Testis (tissue), 3 donors: ENCODE results near the gene RAP1GDS1. TPM values are rescaled to one million over a fixed set of nuclear protein-coding genes. Genes with fewer than 3 reads are reported as not detected.

Experiments used
- DNase-seq: peaks from one replicate; pipeline ENCODE4 v3.0.0-alpha.2; 2019
- H3K27ac ChIP-seq, 2 donors: fragments of 200-600 bp; sonication (generic); one replicate each; pipeline ENCODE4 v1.5.1; 2019
- H3K27me3 ChIP-seq: fragments of 200-600 bp; sonication (generic); one replicate; pipeline ENCODE4 v1.5.1; 2019
- H3K36me3 ChIP-seq: fragments of 200-600 bp; sonication (generic); one replicate; pipeline ENCODE4 v1.5.1; 2017; ENCODE audit warnings: low read depth; ENCODE audit errors: missing control alignments
- H3K4me1 ChIP-seq: fragments of 200-600 bp; sonication (generic); one replicate; pipeline ENCODE4 v1.5.1; 2019
- H3K4me3 ChIP-seq, 2 donors: fragments of 200-600 bp; sonication (generic); one replicate each; pipeline ENCODE4 v1.5.1; 2017 to 2019
- H3K9me3 ChIP-seq: fragments of 200-600 bp; sonication (generic); one replicate; pipeline ENCODE4 v1.5.1; 2017
- POLR2A ChIP-seq: fragments of 450-650 bp; IDR thresholded peaks from one replicate; pipeline ENCODE4 v1.6.1; 2017; ENCODE audit warnings: antibody characterized with exemption, mild to moderate bottlenecking, moderate library complexity
- WGBS, 2 donors: methylation state at CpG; one replicate each; pipeline ENCODE4 v1.1.5; 2018; 5-methylcytosine and 5-hydroxymethylcytosine counted together
- intact Hi-C: fragments of 100-400 bp; cut with DNase I; formaldehyde crosslinking; loops from one replicate; pipeline ENCODE4 v1.15.1; 2023; ENCODE audit warnings: low total_unique reads
- polyA plus RNA-seq: library from polyadenylated mRNA; stranded (reverse); fragments of 350-450 nt; fragmentation: Illumina TruSeq; extraction: RNeasy Lipid Tissue Mini Kit (QIAGEN cat#74804); gene quantifications from one replicate; pipeline ENCODE4 v1.2.3, GENCODE V29; 2014; ENCODE audit warnings: low read depth, low replicate concordance; ENCODE audit not compliant: insufficient read depth
- total RNA-seq, 2 donors: library from RNA; depleted of rRNA; stranded (reverse); fragments of >200 nt; gene quantifications; one replicate each; pipeline ENCODE4 v1.2.3, GENCODE V29; 2016
- TF ChIP-seq, protein P1 (sequence below), 3 experiments: fragments of 450-650 bp in 2 of 3; fragments of 200-600 bp in 1 of 3; sonication (generic) in 1 of 3; IDR thresholded peaks; one replicate each; pipeline ENCODE4 v1.5.1; 2016 to 2019; ENCODE audit warnings: antibody characterized with exemption in 3 of 3, mild to moderate bottlenecking in 2 of 3, moderate library complexity in 1 of 3

RAP1GDS1 gene
- total and polyA plus RNA-seq, 3 donors from 2014 or later, result 34.2 to 38.0 (median 37.2) TPM

DNA sequence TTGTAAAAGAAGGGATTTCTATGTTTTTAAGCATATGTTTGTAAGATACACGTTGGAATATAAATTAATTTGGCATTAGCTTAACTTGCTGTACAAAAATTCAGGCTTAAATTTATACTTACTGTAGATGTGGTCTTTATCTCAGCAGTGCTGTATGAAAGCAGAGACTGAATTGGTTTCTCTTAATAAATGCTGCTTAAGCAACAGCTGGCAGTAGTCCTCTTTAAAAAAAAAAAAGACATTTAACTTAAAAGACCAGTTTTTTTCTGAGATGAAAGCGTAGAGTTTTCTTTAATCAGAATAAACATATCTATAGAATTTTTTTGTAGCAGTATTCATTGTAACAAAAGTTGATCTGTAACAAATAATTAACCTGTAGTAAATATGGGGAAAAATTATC, 124.6 kb downstream of the RAP1GDS1 start:
- no peak for TF ChIP-seq POLR2A
- TF ChIP-seq, protein P1, sequence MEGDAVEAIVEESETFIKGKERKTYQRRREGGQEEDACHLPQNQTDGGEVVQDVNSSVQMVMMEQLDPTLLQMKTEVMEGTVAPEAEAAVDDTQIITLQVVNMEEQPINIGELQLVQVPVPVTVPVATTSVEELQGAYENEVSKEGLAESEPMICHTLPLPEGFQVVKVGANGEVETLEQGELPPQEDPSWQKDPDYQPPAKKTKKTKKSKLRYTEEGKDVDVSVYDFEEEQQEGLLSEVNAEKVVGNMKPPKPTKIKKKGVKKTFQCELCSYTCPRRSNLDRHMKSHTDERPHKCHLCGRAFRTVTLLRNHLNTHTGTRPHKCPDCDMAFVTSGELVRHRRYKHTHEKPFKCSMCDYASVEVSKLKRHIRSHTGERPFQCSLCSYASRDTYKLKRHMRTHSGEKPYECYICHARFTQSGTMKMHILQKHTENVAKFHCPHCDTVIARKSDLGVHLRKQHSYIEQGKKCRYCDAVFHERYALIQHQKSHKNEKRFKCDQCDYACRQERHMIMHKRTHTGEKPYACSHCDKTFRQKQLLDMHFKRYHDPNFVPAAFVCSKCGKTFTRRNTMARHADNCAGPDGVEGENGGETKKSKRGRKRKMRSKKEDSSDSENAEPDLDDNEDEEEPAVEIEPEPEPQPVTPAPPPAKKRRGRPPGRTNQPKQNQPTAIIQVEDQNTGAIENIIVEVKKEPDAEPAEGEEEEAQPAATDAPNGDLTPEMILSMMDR (IDR thresholded peaks at IDR 0.05), result no peak
- no peak for DNase-seq
- H3K27ac ChIP-seq, result no peak overlapping the region
- 67 to 74% methylated on average over 2 of the region's 2 CpGs for WGBS, 2 donors
- H3K4me3 ChIP-seq, result no peak overlapping the region
- no peaks in the 10 kb centered on the region for H3K27me3 ChIP-seq
- no peaks in the 10 kb centered on the region for H3K36me3 ChIP-seq
- intact Hi-C loops, result no loop called here
- no peaks in the 10 kb centered on the region for H3K9me3 ChIP-seq
- H3K4me1 ChIP-seq, result no peaks in the 10 kb centered on the region

DNA sequence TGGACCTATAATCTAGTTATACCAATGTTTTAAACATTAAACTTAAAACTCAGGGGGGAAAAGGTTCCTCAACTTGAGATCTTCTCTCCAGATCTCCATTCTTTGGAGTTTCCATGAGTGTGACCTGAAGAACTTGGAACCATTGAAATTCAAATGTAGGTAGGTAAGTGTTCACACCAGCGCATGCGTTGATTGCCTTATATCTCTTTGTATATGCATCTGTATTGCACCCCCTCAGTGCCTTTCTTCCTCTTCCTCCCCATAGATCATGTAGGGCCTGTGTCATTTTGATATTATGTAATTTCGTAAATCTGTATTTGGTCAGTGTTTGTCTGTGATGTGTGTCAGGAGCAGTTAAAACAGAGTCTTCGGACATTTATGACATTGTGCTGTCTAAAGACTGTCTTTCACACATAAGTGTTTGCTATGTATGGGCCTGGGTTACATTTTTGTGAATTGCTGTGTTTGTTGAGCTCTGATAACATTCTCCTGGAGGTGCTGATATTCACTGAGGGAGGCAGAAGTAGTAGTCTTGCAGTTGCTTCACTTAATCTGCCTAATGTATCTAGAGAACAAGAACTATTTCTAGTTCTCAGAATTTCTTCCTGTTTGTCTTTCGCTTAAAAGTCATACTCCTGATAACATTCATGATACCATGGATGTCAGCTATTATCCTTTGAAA, 126.3 kb downstream of the RAP1GDS1 start:
- WGBS, 2 donors, result 88 to 93% methylated on average over 5 of the region's 5 CpGs
- intact Hi-C loops, result no loop called here
- Histone ChIP-seq H3K36me3 (no peaks in the 10 kb centered on the region), H3K4me3 (no peak overlapping the region), H3K9me3 (no peaks in the 10 kb centered on the region), H3K4me1 (no peaks in the 10 kb centered on the region), H3K27ac (no peak overlapping the region), H3K27me3 (no peaks in the 10 kb centered on the region)
- TF ChIP-seq, protein P1 (IDR thresholded peaks at IDR 0.05), result no peak
- no peak for TF ChIP-seq POLR2A
- DNase-seq, result no peak

DNA sequence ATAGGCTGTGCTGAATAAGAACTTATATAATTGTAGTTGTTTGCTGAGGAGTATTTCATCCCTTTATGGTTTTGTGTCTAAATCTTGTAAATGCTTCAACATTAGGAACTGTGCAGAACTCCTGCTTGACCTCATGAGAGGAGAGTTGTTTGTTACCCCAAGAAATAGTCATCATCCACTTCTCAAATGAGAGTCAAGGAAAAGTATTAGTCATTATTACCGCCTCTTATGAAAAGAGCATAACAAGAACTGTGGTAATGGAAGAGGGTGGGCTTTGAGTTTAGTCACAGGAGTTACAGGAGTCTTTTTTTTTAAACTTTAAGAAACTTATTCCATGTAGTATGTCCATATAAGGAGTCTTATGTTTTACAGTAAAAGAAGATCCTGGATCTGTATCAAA, 132.9 kb downstream of the RAP1GDS1 start:
- intact Hi-C loops, result no loop called here
- WGBS, 2 donors, result 93 to 98% methylated on average over 1 of the region's 1 CpG
- no peak for DNase-seq
- no peaks in the 10 kb centered on the region for H3K27me3 ChIP-seq
- no peaks in the 10 kb centered on the region for H3K36me3 ChIP-seq
- TF ChIP-seq POLR2A, result no peak
- TF ChIP-seq, protein P1 (IDR thresholded peaks at IDR 0.05), result no peak
- no peaks in the 10 kb centered on the region for H3K4me1 ChIP-seq
- no peaks in the 10 kb centered on the region for H3K9me3 ChIP-seq
- no peak overlapping the region for H3K27ac ChIP-seq
- no peak overlapping the region for H3K4me3 ChIP-seq

DNA sequence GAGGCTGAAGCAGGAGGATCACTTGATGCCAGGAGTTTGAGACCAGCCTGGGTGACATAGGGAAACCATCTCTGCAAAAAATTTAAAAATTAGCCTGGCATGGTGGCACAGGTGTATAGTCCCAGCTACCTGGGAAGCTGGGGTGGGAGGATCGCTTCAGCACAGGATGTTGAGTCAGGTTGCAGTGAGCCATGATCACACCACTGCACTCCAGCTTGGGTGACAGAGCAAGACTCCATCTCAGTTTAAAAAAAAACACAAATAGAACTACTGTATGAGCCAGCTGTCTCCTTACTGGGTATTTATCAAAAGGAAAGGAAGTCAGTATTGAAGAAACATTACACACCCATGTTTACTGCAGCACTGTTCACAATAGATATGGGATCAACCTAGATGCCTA, 138.7 kb downstream of the RAP1GDS1 start:
- intact Hi-C loops, result no loop called here
- WGBS, 2 donors, result 76 to 90% methylated on average over 1 of the region's 1 CpG
- Histone ChIP-seq H3K36me3 (no peaks in the 10 kb centered on the region), H3K4me3 (no peak overlapping the region), H3K27ac (no peak overlapping the region), H3K9me3 (no peaks in the 10 kb centered on the region), H3K27me3 (no peaks in the 10 kb centered on the region), H3K4me1 (no peaks in the 10 kb centered on the region)
- no peak for DNase-seq
- TF ChIP-seq POLR2A, result no peak
- TF ChIP-seq, protein P1 (IDR thresholded peaks at IDR 0.05), result no peak

DNA sequence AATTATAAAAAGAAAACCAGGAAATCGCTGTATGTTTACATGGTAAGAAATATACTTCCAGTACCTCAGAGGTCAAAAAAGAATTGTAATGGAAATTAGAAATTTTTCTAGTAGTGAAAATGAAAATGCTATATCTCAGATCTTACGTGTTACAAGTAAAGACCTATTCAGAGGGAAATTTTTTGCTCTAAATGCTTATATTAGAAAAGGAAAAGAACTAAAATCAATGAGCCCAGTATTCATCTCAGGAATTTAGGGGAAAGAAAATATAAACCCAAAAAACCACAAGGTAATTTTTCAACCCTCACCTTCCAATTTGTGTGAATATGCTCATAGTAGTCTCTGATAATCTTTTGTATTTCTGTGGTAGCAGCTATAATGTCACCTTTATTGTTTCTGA, 145.6 kb downstream of the RAP1GDS1 start:
- Histone ChIP-seq H3K9me3 (no peaks in the 10 kb centered on the region), H3K27ac (no peak overlapping the region), H3K36me3 (no peaks in the 10 kb centered on the region), H3K27me3 (no peaks in the 10 kb centered on the region), H3K4me1 (no peaks in the 10 kb centered on the region), H3K4me3 (no peak overlapping the region)
- intact Hi-C loops, result no loop called here
- DNase-seq, result no peak
- WGBS, 2 donors, result 89 to 95% methylated on average over 2 of the region's 2 CpGs
- TF ChIP-seq, protein P1 (IDR thresholded peaks at IDR 0.05), result no peak
